ENCODE data around the gene LRRTM1. TPM values are rescaled to one million over a fixed set of nuclear protein-coding genes. Genes with fewer than 3 reads are reported as not detected.

LRRTM1 gene
- total and polyA plus RNA-seq, 2 of the 4 experiments (the other 2 are of a cell fraction): not detected

- H2AK5ac ChIP-seq (ENCODE audit: low read depth, low read length): no peak overlapping the region
- no peak overlapping the region for H3K56ac ChIP-seq (ENCODE audit: extremely low read depth, insufficient read depth, low read length)
- intact Hi-C loops (cut with micrococcal nuclease) (no loop called here), dilution Hi-C loops (cut with HindIII; ENCODE audit: low sequenced_read_pairs, unreplicated experiment) (no loop called here), in situ Hi-C loops (cut with MboI; ENCODE audit: low sequenced_read_pairs) (no loop called here)
- H2AK9ac ChIP-seq (replicated peaks; ENCODE audit: low read depth, low read length, poor library complexity): no peak overlapping the region
- CTCF ChIA-PET: no interaction called here
- no peak for ATAC-seq (ENCODE audit: low read depth)
- H3K18ac ChIP-seq (ENCODE audit: low read depth, low read length): no peak overlapping the region
- no peak for TF ChIP-seq FOS (IDR thresholded peaks at IDR 0.05; ENCODE audit: low read depth, low read length)
- no peak for TF ChIP-seq MAFK (IDR thresholded peaks at IDR 0.05; ENCODE audit: low read depth, low read length)
- TF ChIP-seq CHD1 (IDR thresholded peaks at IDR 0.05; ENCODE audit: low read depth, low read length): no peak
- TF ChIP-seq BHLHE40 (IDR thresholded peaks at IDR 0.05; ENCODE audit: low read depth, low read length): no peak
- no peak for TF ChIP-seq MAZ (IDR thresholded peaks at IDR 0.05; ENCODE audit: borderline replicate concordance, low read depth, low read length)
- no peak for TF ChIP-seq NFE2L2 (IDR thresholded peaks at IDR 0.05; ENCODE audit: low read depth, low read length)
- no peak for TF ChIP-seq SMC3 (IDR thresholded peaks at IDR 0.05; ENCODE audit: low read depth, low read length)
- TF ChIP-seq CTCF (conservative IDR thresholded peaks at IDR 0.05; ENCODE audit: low read depth, low read length): no peak
- no peak for TF ChIP-seq ELK1 (IDR thresholded peaks at IDR 0.05; ENCODE audit: borderline replicate concordance, low read depth, low read length)
- TF ChIP-seq POLR2A (IDR thresholded peaks at IDR 0.05; ENCODE audit: low read depth, low read length): no peak
- TF ChIP-seq RFX5 (IDR thresholded peaks at IDR 0.05; ENCODE audit: low read depth, low read length): no peak
- TF ChIP-seq RAD21 (IDR thresholded peaks at IDR 0.05; ENCODE audit: low read length): no peak
- no peak for TF ChIP-seq USF2 (IDR thresholded peaks at IDR 0.05; ENCODE audit: low read depth, low read length)
- TF ChIP-seq RCOR1 (IDR thresholded peaks at IDR 0.05; ENCODE audit: insufficient replicate concordance, low read length): no peak
- TF ChIP-seq MXI1 (IDR thresholded peaks at IDR 0.05; ENCODE audit: borderline replicate concordance, low read depth, low read length): no peak
- TF ChIP-seq CEBPB (IDR thresholded peaks at IDR 0.05; ENCODE audit: low read depth, low read length): no peak
- BruUV-seq (replicated peaks): no TSS peak
- H3K9ac ChIP-seq (ENCODE audit: low read depth, low read length): no peak overlapping the region
- H2BK120ac ChIP-seq (ENCODE audit: low read depth, low read length): no peak overlapping the region
- no peaks in the 10 kb centered on the region for H3K9me3 ChIP-seq (ENCODE audit: control insufficient read depth, insufficient read depth, low read length)
- H2BK15ac ChIP-seq (ENCODE audit: low read depth, low read length): no peak overlapping the region
- H2BK20ac ChIP-seq (ENCODE audit: low read depth, low read length): no peak overlapping the region
- H3K79me1 ChIP-seq (ENCODE audit: low read depth in 1 of 2, low read length in 2 of 2): no peaks in the 10 kb centered on the region
- H3K27ac ChIP-seq (ENCODE audit: insufficient read depth, low read length): no peak overlapping the region
- H3K14ac ChIP-seq (replicated peaks; ENCODE audit: low read depth, low read length): no peak overlapping the region
- H2AFZ ChIP-seq (replicated peaks; ENCODE audit: low read length, poor library complexity): no peak overlapping the region
- no peak overlapping the region for H2BK5ac ChIP-seq (ENCODE audit: low read depth, low read length, poor library complexity, severe bottlenecking)
- no peak overlapping the region for H3K4me3 ChIP-seq (ENCODE audit: insufficient read depth, low read depth, low read length)
- H4K8ac ChIP-seq (ENCODE audit: low read depth in 2 of 2, low read length in 2 of 2): no peak overlapping the region
- no peak overlapping the region for H3K4me2 ChIP-seq (ENCODE audit: low read depth, low read length)
- H4K5ac ChIP-seq (ENCODE audit: low read depth, low read length): no peak overlapping the region
- no peak overlapping the region for H4K91ac ChIP-seq (ENCODE audit: insufficient read depth, low read depth, low read length)
- WGBS, 2 experiments (ENCODE audit: extremely low coverage in 2 of 2, insufficient read length in 1 of 2): 33% methylated on average over 1 of the region's 5 CpGs; no CpG with 5 or more reads in 1 of the 2 experiments
- H3K9me1 ChIP-seq (ENCODE audit: insufficient read depth, low read length): no peaks in the 10 kb centered on the region
- DNase-seq: no peak
- no peak overlapping the region for H3K4ac ChIP-seq (ENCODE audit: low read depth, low read length)
- no peak overlapping the region for H3K23ac ChIP-seq (ENCODE audit: low read depth, low read length)
- H3K4me1 ChIP-seq (ENCODE audit: control insufficient read depth, insufficient read depth, low read length): no peaks in the 10 kb centered on the region
- H4K20me1 ChIP-seq (ENCODE audit: insufficient read depth, low read length): no peaks in the 10 kb centered on the region
- H3K27me3 ChIP-seq (ENCODE audit: control insufficient read depth, insufficient read depth, low read length): no peaks in the 10 kb centered on the region
- POLR2A ChIA-PET (ENCODE audit: unreplicated experiment): no interaction called here
- no peaks in the 10 kb centered on the region for H3K36me3 ChIP-seq (ENCODE audit: control insufficient read depth, insufficient read depth, low read length)
These were observed 7.8 kb upstream of the LRRTM1 start for GRCh38 chr2:80312282-80312839.

Measured in IMR-90 (cell line).